GM08714 (cell line): ENCODE results near the gene GALNT5.
"Not testable (repeated sequence)": the region's sequence is repeated elsewhere in the genome, so short reads cannot be mapped to it uniquely, and the experiment has no call there.

ENCODE experiments used
- H3K4me3 ChIP-seq: fragments of 200-500 bp; sonication (Bioruptor generic); 2 replicates; pipeline ENCODE4 v1.5.1; 2014; ENCODE audit warnings: mild to moderate bottlenecking, low read length, inconsistent platforms
- ZNF274 ChIP-seq: IDR thresholded peaks from 2 replicates; pipeline ENCODE4 v1.6.1; 2012; ENCODE audit warnings: mild to moderate bottlenecking, low read depth, low read length

Gene GALNT5, protein sequence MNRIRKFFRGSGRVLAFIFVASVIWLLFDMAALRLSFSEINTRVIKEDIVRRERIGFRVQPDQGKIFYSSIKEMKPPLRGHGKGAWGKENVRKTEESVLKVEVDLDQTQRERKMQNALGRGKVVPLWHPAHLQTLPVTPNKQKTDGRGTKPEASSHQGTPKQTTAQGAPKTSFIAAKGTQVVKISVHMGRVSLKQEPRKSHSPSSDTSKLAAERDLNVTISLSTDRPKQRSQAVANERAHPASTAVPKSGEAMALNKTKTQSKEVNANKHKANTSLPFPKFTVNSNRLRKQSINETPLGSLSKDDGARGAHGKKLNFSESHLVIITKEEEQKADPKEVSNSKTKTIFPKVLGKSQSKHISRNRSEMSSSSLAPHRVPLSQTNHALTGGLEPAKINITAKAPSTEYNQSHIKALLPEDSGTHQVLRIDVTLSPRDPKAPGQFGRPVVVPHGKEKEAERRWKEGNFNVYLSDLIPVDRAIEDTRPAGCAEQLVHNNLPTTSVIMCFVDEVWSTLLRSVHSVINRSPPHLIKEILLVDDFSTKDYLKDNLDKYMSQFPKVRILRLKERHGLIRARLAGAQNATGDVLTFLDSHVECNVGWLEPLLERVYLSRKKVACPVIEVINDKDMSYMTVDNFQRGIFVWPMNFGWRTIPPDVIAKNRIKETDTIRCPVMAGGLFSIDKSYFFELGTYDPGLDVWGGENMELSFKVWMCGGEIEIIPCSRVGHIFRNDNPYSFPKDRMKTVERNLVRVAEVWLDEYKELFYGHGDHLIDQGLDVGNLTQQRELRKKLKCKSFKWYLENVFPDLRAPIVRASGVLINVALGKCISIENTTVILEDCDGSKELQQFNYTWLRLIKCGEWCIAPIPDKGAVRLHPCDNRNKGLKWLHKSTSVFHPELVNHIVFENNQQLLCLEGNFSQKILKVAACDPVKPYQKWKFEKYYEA

DNA sequence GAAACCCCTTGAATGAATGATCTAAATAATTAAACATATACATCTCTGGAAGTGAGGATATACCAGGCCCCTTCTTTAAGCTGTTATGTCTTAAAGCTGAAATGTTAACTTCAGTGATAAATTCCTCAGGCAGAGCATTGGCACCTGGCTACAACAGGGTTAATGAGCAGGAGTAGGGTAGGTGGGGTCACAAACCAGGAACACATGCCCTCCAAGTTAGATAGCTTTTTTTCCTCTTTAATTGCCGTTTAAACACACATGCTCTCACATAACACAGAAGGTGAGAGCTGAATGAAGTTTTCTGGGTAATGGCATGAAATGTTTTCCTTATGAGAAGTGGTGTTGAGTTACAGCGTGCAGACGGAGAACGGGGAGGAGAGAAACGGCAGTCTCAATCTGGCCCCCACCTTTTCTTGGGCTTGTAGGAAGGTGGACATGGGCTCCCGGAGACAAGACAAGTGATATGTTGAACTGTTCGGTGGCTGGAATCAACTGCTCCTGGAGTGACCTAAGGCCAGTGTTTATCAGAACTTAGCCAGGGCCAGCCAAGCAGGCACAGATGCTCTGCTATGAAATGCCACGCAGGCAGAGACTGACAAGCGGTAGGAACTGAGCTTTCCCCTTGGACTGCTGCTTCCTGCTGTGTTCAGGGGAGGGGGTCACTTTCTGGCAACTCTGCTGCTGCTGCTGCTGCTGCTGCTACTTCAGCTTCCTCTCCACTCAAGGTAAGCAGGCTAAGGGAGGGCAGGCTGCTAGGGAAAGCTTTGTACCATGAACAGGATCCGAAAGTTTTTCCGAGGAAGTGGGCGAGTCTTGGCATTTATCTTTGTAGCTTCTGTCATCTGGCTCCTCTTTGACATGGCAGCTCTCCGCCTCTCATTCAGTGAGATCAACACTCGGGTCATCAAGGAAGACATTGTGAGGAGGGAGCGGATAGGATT lies at the start of gene GALNT5:
Gene GALNT5, plus strand, starts transcription at position 394 of the 941 bp plus-strand sequence. Its CDS starts 378 bp downstream, at position 772.
- no peak for TF ChIP-seq ZNF274

DNA sequence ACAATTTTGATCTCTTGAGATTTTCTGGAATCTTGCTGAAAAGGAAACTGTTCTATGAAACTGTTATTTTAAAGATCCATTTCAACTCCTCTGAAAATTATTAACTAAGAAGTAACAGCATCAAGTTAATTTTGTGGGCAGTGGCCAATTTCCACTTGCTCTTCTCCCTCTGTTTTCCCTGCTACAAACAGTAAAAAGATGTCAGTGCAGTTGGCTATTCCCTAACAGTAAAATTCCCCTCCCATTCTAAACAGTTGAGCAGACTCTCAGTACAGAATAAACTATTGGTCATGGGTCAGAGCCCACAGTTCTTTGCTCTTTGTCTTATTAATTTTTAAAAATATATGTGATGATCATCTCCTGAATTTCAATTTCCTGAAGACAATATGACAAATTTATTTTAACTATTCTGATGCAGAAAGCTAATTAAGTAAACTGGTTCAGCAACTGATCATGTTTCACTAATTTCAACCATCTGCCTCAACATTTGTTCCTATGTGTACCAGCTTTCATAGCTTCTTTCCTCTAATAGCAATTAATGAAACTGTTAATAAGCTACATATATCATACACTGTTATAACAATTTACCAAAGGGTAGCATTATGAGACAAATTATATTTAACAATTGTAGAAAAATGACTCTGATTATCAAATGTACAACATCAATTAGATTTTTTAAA lies 41.1 kb upstream of the GALNT5 start:
- no peak for TF ChIP-seq ZNF274
- H3K4me3 ChIP-seq: no peak overlapping the region

More for the DNA sequence above, at the start of gene GALNT5:
- no peak within 1 kb of the TSS for H3K4me3 ChIP-seq

DNA sequence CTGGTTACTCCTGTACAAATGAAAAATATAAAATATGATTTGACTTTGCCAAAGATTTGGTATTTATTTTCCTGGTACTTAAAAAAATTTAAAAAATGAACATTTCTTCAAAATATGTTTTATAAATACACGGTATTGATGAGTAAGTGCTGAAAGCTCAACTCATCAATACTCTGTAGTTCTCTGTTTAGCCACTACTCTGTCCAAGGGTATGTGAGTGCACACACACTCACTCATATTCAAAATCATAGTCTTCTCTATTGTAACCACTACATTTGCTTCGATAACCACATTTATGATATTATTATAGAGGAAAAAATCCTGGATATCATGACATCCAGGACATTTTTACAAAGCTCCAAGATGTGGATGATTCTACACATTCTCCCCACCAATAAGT lies 40.1 kb upstream of the GALNT5 start:
- no peak overlapping the region for H3K4me3 ChIP-seq
- no peak for TF ChIP-seq ZNF274

DNA sequence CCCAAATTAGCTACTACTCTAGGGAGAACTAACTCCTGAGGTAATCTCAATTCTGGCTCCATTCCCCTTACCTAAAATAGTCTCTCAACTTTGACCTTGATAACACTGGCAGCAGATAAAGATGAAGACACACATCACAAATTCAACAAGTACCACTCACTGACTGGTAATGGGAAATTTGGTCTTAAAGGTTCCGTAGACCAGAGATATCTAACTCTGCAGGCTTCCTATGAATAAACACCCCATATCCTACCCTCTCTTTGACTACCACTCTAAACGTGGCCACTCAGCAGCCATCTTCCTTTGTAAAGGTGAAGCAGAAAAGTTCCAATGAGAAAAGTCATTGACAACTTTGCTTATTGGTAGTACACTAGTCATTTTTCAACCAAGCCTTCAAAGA lies 38.6 kb upstream of the GALNT5 start:
- no peak for TF ChIP-seq ZNF274
- H3K4me3 ChIP-seq: no peak overlapping the region

DNA sequence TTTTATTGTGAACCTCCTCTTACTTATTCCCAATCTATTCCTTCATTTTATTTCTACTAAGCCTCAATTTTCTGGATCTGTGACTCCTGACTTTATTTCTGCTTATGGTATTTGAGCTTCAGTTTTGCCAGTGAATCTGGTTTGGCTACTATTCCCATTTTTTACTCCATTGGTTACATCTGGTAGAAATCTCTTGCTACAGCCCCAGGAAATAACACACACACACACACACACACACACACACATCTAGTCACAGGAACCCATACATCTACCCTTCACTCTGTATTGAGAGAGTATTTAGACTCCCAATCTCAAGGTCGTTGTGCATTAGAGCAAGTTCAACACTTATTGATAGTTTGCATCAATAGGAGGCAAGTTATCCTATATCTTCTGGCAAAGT lies 37.0 kb upstream of the GALNT5 start:
- no peak for TF ChIP-seq ZNF274
- H3K4me3 ChIP-seq: no peak overlapping the region

DNA sequence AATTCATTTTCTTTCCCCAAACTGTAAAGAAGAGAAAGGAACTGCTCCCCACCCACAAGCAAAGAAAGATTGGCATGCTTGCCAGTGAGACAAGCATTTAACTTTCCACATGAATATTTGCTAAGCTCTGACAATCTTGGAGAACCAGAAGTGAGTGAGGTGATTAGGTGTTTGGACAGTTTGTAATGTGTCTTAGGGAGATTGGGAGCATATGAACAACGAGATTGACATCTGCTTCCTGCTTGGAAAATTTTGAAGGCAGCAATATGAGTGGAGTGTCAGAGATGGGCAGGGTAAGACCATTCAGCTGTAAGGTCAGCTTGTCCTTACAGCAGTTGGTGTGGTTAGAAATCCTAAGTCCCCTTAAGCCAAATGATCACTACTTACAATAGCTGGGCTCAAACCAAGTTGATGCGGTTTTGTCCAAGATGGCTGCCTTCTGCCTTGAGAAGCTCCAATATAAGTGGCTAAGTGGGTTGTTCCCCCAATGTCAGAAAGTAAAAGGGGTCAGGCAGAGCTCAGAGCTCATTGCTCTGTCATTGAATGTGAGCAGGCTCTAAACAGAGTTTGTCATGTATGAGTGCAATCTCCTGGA lies 36.0 kb upstream of the GALNT5 start:
- no peak for TF ChIP-seq ZNF274
- H3K4me3 ChIP-seq: no peak overlapping the region

DNA sequence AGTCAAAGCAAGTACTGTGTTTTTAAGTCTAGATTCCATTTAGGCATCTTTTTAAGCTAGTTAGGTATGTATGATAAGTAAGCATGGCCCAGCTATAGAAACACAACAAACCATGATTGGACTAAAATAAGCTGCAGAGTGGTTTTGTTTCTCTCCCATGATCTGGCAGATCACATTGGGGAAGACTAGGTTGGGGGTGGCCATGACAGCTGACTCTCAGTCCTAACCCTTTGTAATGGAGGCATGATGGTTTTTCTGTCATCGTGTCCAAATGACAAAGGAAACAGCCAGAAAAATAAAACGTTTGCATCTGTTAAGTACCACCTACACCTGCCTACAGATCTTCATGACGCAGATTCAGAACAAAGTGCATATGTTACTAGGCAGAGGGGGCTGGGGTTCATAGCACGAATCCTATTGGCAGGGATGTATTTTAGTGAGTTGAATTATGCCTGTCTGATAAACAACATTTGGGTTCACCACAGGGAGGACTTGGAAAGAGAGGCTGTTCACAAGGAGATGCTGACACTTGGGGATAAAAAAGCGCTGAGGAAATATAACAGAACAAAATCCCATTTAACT lies 33.8 kb upstream of the GALNT5 start:
- H3K4me3 ChIP-seq: no peak overlapping the region

DNA sequence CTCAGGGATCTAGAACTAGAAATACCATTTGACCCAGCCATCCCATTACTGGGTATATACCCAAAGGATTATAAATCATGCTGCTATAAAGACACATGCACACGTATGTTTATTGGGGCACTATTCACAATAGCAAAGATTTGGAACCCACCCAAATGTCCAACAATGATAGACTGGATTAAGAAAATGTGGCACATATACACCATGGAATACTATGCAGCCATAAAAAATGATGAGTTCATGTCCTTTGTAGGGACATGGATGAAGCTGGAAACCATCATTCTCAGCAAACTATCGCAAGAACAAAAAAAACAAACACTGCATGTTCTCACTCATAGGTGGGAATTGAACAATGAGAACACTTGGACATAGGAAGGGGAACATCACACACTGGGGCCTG lies 33.1 kb upstream of the GALNT5 start:
- H3K4me3 ChIP-seq: not testable (repeated sequence)

More for the DNA sequence above, 33.8 kb upstream of the GALNT5 start:
- TF ChIP-seq ZNF274: no peak

DNA sequence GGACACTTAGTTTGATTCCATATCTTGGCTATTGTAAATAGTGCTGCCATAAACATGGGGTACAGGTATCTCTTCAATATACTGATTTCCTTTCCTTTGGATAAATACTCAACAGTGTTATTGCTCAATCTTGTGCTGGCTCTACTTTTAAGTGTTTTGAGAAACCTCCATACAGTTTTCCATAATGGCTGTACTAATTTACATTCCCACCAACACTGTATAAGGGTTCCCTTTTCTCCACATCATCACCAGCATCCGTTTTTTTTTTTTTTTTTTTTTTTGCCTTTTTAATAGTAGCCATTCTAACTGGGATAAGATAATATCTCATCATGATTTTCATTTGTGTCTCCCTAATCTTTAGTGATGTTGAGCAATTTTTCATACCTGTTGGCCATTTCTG lies 29.9 kb upstream of the GALNT5 start:
- no peak overlapping the region for H3K4me3 ChIP-seq
- no peak for TF ChIP-seq ZNF274

DNA sequence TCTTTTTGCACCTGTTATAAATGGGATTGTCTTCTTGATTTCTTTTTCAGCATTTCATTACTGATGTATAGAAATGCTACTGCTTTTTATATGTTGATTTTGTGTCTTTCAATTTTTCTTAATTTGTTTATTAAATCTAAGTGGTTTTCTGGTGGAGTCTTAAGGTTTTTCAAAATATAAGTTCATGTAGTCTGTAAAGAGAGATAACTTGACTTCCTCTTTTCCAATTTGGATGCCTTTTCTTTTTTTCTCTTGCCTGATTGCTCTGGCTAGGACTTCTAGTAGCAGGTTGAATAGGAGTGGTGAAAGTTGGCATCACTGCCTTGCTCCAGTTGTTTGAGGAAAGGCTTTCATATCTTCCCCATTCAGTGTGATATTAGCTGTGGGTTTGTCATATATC lies 28.6 kb upstream of the GALNT5 start:
- H3K4me3 ChIP-seq: no peak overlapping the region
- TF ChIP-seq ZNF274: no peak

DNA sequence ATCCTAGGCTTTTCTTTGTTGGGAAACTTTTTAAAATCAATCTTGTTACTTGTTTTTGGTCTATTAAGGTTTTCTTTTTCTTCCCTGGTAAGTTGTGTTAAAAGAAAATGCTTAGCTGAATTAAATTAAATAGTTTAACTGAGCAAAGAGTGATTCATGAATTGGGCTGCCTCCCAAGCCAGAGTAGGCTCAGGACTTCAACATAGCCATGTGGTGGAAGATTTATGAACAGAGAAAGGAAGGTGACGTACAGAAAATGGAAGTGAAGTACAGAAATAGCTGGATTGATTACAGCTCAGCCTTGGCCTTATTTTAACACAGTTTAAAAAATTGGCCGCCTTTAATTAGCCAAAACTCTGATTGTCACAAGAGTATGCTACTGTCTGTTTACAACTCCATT lies 27.9 kb upstream of the GALNT5 start:
- no peak overlapping the region for H3K4me3 ChIP-seq
- TF ChIP-seq ZNF274: no peak

DNA sequence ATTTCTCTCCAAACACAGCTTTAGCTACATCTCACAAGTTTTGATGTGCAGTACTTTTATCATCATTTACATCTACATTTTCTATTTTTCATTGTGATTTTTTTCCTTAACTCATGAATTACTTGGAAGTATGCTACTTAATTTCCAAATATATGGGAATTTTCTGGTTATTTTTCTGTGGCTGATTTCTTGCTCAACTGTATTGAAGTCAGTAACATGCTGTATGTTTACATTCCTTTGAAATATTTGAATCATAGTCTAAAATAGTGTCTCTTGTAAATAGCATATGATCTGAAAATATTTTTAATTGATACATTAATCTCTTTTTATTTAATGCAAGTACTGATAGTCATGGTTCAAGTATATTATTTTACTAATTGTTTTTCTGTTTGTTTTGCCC lies 26.0 kb upstream of the GALNT5 start:
- no peak for TF ChIP-seq ZNF274

DNA sequence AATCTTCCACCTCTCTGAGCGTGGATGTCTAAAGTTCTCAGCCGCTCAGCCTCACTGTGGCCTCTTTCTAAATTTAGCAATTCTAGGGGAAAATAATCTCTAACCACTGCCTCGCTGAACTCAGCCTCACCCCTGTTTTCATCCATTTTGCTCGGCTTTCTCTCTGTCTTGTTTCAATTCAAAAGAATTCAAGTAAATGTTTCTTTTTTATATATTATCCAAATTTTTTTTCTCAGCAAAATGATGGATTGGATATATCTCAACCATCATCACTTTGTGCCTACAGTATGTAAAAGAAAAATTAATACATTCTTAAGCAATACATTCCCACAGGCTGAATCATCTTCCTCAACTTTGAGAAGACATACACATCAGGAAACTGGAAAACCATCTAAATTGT lies 24.0 kb upstream of the GALNT5 start:
- no peak overlapping the region for H3K4me3 ChIP-seq
- no peak for TF ChIP-seq ZNF274

More for the DNA sequence above, 26.0 kb upstream of the GALNT5 start:
- H3K4me3 ChIP-seq: no peak overlapping the region
